ENCODE data around the gene DGKK. TPM values are rescaled to one million over a fixed set of nuclear protein-coding genes. Genes with fewer than 3 reads are reported as not detected.

Gene DGKK, protein sequence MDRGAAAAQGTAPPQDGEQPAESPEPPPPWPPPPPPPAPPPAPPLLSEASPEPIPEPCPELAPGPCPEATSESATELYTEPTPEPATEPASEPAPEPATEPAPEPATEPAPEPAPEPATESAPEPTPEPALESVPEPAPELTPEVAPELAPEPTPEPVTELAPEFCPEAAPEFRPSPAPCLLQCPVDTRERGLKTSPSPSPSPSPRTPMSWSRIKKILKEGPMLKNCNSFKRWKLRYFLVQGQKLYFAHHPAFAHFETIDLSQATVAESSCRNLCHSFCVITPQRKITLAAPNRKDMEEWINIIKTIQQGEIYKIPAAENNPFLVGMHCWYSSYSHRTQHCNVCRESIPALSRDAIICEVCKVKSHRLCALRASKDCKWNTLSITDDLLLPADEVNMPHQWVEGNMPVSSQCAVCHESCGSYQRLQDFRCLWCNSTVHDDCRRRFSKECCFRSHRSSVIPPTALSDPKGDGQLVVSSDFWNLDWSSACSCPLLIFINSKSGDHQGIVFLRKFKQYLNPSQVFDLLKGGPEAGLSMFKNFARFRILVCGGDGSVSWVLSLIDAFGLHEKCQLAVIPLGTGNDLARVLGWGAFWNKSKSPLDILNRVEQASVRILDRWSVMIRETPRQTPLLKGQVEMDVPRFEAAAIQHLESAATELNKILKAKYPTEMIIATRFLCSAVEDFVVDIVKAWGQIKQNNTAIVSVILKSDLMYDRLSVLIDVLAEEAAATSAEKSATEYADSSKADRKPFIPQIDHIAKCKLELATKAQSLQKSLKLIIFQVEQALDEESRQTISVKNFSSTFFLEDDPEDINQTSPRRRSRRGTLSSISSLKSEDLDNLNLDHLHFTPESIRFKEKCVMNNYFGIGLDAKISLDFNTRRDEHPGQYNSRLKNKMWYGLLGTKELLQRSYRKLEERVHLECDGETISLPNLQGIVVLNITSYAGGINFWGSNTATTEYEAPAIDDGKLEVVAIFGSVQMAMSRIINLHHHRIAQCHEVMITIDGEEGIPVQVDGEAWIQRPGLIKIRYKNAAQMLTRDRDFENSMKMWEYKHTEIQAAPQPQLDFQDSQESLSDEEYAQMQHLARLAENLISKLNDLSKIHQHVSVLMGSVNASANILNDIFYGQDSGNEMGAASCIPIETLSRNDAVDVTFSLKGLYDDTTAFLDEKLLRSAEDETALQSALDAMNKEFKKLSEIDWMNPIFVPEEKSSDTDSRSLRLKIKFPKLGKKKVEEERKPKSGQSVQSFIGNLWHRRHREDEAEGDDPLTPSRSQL
- polyA plus RNA-seq: 1 to 10 TPM in 1 of 3 donors, under 1 TPM in 2; 0.22 to 5.0 (median 0.68) TPM

- no peak for DNase-seq
- Mint-ChIP-seq H3K4me1 (peaks cover 12 to 16% of the 10 kb centered on the region in 2 donors), H3K9me3 (no peaks in the 10 kb centered on the region), H3K36me3 (no peaks in the 10 kb centered on the region), H3K27ac (peak within 1 kb of the TSS in 1 of 6 donors; percentile 34), H3K27me3 (ENCODE audit: low read depth in 3 of 3) (peaks cover 9 to 46% (median 12%) of the 10 kb centered on the region in 3 donors), H3K4me3 (peak within 1 kb of the TSS; percentile 71 to 93 (median 79))
Measured at GRCh38 chrX:50470103-50471031, at the start of gene DGKK. TSS of gene DGKK (minus strand) at chrX:50470825. CDS start at chrX:50470678, 147 bp downstream.

- Mint-ChIP-seq H3K9me3 (no peaks in the 10 kb centered on the region), H3K27ac (no peak overlapping the region), H3K27me3 (ENCODE audit: low read depth in 3 of 3) (peaks cover 4 to 6% (median 5%) of the 10 kb centered on the region in 3 donors), H3K4me3 (no peak overlapping the region), H3K4me1 (no peaks in the 10 kb centered on the region), H3K36me3 (peaks cover 0 to 3% (median 0%) of the 10 kb centered on the region in 3 donors)
- no peak for DNase-seq
Measured at GRCh38 chrX:50514811-50515210, 44.2 kb upstream of the DGKK start.

- H3K27ac Mint-ChIP-seq: no peak overlapping the region
- H3K27me3 Mint-ChIP-seq (ENCODE audit: low read depth in 3 of 3): peaks cover 2 to 13% (median 3%) of the 10 kb centered on the region in 3 donors
- peaks cover 0 to 2% (median 0%) of the 10 kb centered on the region in 6 donors for H3K9me3 Mint-ChIP-seq
- DNase-seq: no peak
- no peaks in the 10 kb centered on the region for H3K4me1 Mint-ChIP-seq
- no peak overlapping the region for H3K4me3 Mint-ChIP-seq
- peaks cover 0 to 4% (median 0%) of the 10 kb centered on the region in 3 donors for H3K36me3 Mint-ChIP-seq
Measured at GRCh38 chrX:50497114-50497513, 26.5 kb upstream of the DGKK start.

DNA sequence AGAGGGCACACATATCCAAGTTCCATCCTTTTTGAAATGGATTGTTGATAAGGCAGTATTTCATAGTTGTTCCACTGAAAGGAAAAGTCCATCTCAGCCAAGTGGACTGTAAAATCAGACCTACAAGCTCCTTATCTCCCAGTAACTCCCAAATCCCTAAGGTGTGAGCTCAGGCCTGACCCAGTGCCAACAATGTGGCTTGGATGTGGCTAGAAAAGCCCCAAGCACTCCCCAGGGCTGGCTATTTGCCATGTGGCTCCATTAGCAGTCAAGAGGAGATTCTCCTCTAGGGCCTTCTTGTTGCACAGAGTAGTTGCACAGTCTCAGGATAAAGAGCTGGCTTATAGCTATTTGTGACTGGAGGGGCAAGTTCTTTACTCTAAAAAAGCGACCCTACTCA, 25.0 kb upstream of the DGKK start:
- no peaks in the 10 kb centered on the region for H3K4me1 Mint-ChIP-seq
- no peak overlapping the region for H3K4me3 Mint-ChIP-seq
- H3K27ac Mint-ChIP-seq: no peak overlapping the region
- H3K27me3 Mint-ChIP-seq (ENCODE audit: low read depth in 3 of 3): peaks cover 2 to 8% (median 3%) of the 10 kb centered on the region in 3 donors
- peaks cover 0 to 2% (median 0%) of the 10 kb centered on the region in 6 donors for H3K9me3 Mint-ChIP-seq
- no peak for DNase-seq
- H3K36me3 Mint-ChIP-seq: no peaks in the 10 kb centered on the region

- Mint-ChIP-seq H3K27me3 (ENCODE audit: low read depth in 3 of 3) (peaks cover 1 to 10% (median 3%) of the 10 kb centered on the region in 3 donors), H3K36me3 (no peaks in the 10 kb centered on the region), H3K9me3 (peaks cover 0 to 2% (median 0%) of the 10 kb centered on the region in 6 donors), H3K4me3 (no peak overlapping the region), H3K4me1 (no peaks in the 10 kb centered on the region), H3K27ac (no peak overlapping the region)
- no peak for DNase-seq
Measured at GRCh38 chrX:50492720-50493119, 22.1 kb upstream of the DGKK start.

DNA sequence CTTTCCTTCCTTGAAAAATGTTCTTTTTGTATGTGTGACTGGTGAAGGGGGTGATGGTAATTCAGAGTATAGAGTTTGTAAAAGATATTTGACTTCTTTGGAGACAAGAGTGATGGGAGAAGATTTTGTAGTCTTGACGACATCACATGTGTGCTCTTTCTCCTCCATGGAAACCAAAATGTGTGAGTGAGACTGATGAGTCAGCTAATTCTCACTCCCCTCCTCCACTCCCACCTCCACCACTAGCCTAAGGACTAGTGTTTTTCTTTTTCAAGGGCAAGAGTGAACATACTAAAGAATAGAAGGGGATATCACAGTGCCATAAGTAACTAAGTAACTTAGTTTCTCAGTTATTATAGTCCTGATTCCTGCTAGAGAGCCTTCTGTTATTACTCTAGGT, 14.0 kb upstream of the DGKK start:
- H3K4me3 Mint-ChIP-seq: no peak overlapping the region
- no peak for DNase-seq
- peaks cover 0 to 5% (median 0%) of the 10 kb centered on the region in 3 donors for H3K36me3 Mint-ChIP-seq
- peaks cover 4 to 10% of the 10 kb centered on the region in 2 donors for H3K4me1 Mint-ChIP-seq
- H3K27me3 Mint-ChIP-seq (ENCODE audit: low read depth in 3 of 3): peaks cover 0 to 11% (median 1%) of the 10 kb centered on the region in 3 donors
- H3K9me3 Mint-ChIP-seq: no peaks in the 10 kb centered on the region
- no peak overlapping the region for H3K27ac Mint-ChIP-seq

GRCh38 chrX:50483283-50483682, 12.7 kb upstream of the DGKK start:
- peaks cover 0 to 12% (median 0%) of the 10 kb centered on the region in 3 donors for H3K27me3 Mint-ChIP-seq (ENCODE audit: low read depth in 3 of 3)
- peak overlapping the region in 1 of 5 donors; percentile 30 for H3K4me3 Mint-ChIP-seq
- DNase-seq: no peak
- no peaks in the 10 kb centered on the region for H3K9me3 Mint-ChIP-seq
- peaks cover 4 to 10% of the 10 kb centered on the region in 2 donors for H3K4me1 Mint-ChIP-seq
- H3K27ac Mint-ChIP-seq: no peak overlapping the region
- peaks cover 0 to 5% (median 0%) of the 10 kb centered on the region in 3 donors for H3K36me3 Mint-ChIP-seq

GRCh38 chrX:50475208-50475607, 4.6 kb upstream of the DGKK start:
- Mint-ChIP-seq H3K27me3 (ENCODE audit: low read depth in 3 of 3) (peaks cover 6 to 23% (median 12%) of the 10 kb centered on the region in 3 donors), H3K4me1 (peaks cover 3 to 9% of the 10 kb centered on the region in 2 donors), H3K36me3 (no peaks in the 10 kb centered on the region), H3K27ac (no peak overlapping the region), H3K9me3 (peaks cover 0 to 4% (median 0%) of the 10 kb centered on the region in 6 donors), H3K4me3 (no peak overlapping the region)
- DNase-seq: no peak

- H3K9me3 Mint-ChIP-seq: no peaks in the 10 kb centered on the region
- peaks cover 10 to 42% (median 12%) of the 10 kb centered on the region in 3 donors for H3K27me3 Mint-ChIP-seq (ENCODE audit: low read depth in 3 of 3)
Measured at GRCh38 chrX:50471390-50471789, 765 bp upstream of the DGKK start.

GRCh38 chrX:50469206-50469605, 1.4 kb downstream of the DGKK start:
- no peak for DNase-seq
- Mint-ChIP-seq H3K4me3 (peak overlapping the region in 3 of 5 donors; percentile 5 to 93 (median 79)), H3K9me3 (no peaks in the 10 kb centered on the region), H3K27ac (peak overlapping the region in 1 of 6 donors; percentile 73), H3K27me3 (ENCODE audit: low read depth in 3 of 3) (peaks cover 8 to 52% (median 12%) of the 10 kb centered on the region in 3 donors), H3K4me1 (peaks cover 12 to 16% of the 10 kb centered on the region in 2 donors), H3K36me3 (no peaks in the 10 kb centered on the region)

More at GRCh38 chrX:50471390-50471789, 765 bp upstream of the DGKK start:
- H3K36me3 Mint-ChIP-seq: no peaks in the 10 kb centered on the region
- peaks cover 12 to 16% of the 10 kb centered on the region in 2 donors for H3K4me1 Mint-ChIP-seq
- H3K27ac Mint-ChIP-seq: no peak overlapping the region
- DNase-seq: no peak
- peak overlapping the region; percentile 71 to 93 (median 79) for H3K4me3 Mint-ChIP-seq

DNA sequence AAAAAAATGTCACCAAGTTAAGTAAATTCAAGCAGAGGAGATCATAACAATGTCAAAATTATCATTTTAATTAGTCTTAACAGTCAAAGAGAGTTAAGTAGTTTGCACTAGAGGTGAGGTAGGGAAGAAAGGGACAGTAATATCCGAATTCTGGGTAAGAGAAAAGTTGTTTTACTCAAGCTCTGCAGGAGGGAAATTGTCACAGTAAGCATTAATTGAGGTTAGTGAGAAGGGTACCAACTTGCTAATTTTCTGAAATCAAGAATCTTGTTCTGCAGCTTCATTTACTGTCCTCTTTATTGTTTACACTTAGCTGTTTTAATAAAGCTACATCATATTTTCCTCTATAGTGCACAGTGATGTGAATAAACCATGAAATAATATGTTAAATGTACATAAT, 11.0 kb downstream of the DGKK start:
- peaks cover 0 to 3% (median 0%) of the 10 kb centered on the region in 6 donors for H3K9me3 Mint-ChIP-seq

DNA sequence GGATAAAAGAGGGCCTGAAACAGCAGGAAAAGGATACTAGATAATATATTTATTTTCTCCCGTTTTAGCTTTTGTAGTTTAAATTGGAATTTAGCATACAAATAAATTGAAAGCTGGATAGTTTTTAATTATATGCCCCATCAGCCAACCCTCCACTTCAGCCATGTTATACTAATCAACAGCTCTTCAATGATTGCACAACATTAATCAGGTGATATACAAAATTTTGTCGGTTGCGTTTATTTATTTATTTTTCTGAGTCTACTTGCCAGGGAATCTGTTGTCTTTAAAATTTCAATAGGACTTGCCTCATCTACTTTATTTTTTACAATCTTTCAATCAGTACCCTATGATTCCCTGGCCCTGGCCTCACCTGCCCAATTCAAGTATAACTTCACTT, 12.1 kb downstream of the DGKK start:
- peaks cover 8 to 9% of the 10 kb centered on the region in 2 donors for H3K4me1 Mint-ChIP-seq
- no peak for DNase-seq
- no peak overlapping the region for H3K27ac Mint-ChIP-seq
- peaks cover 0 to 3% (median 0%) of the 10 kb centered on the region in 6 donors for H3K9me3 Mint-ChIP-seq
- no peaks in the 10 kb centered on the region for H3K36me3 Mint-ChIP-seq
- H3K27me3 Mint-ChIP-seq (ENCODE audit: low read depth in 3 of 3): peaks cover 0 to 9% (median 0%) of the 10 kb centered on the region in 3 donors
- H3K4me3 Mint-ChIP-seq: no peak overlapping the region

More for the DNA sequence above, 11.0 kb downstream of the DGKK start:
- no peaks in the 10 kb centered on the region for H3K36me3 Mint-ChIP-seq
- peaks cover 0 to 12% (median 0%) of the 10 kb centered on the region in 3 donors for H3K27me3 Mint-ChIP-seq (ENCODE audit: low read depth in 3 of 3)
- no peak for DNase-seq
- H3K4me1 Mint-ChIP-seq: peaks cover 8 to 9% of the 10 kb centered on the region in 2 donors
- no peak overlapping the region for H3K27ac Mint-ChIP-seq
- no peak overlapping the region for H3K4me3 Mint-ChIP-seq
